GM13976 (cell line): Measurements from ENCODE around the gene SORBS1.

ENCODE experiments used
- DNase-seq: peaks from one replicate; pipeline ENCODE4 v3.0.0; 2012; ENCODE audit warnings: low spot score
- CTCF ChIP-seq: IDR thresholded peaks from 2 replicates; pipeline ENCODE4 v1.5.1; 2012; ENCODE audit warnings: borderline replicate concordance, mild to moderate bottlenecking; ENCODE audit not compliant: insufficient read depth; ENCODE audit errors: extremely low read depth, missing control alignments, control extremely low read depth
- in situ Hi-C: fragments of 300-500 bp; cut with MboI; formaldehyde crosslinking; loops from one replicate; pipeline ENCODE4 v1.12.0; 2022; ENCODE audit warnings: low sequenced_read_pairs, mixed read lengths, inconsistent platforms; ENCODE audit not compliant: unreplicated experiment

Gene SORBS1

DNA sequence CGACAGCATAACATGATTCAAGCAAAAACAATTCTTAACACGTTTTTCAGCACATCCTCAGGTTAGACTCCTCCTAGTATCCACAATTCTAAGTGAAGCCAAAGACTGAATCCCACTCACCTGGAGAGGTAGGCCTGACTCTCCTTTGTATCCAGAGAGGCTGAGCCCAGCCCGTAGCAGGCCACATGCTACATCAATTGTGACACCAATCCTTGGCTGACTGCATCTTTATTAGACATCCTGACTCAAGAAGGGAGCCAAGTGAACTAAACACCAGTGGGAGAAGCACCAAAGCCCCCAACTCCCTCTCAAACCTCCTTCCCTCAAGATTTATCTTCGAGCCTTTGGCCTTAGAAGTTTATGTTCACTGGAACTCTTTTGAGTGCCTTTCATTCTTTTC is 144.9 kb downstream of the SORBS1 start:
- DNase-seq, result no peak
- no peak for TF ChIP-seq CTCF
- in situ Hi-C loops, result no loop called here

- no peak for TF ChIP-seq CTCF
- DNase-seq, result no peak
- in situ Hi-C loops, result no loop called here
Measured at GRCh38 chr10:95415621-95416031, 145.5 kb downstream of the SORBS1 start.

DNA sequence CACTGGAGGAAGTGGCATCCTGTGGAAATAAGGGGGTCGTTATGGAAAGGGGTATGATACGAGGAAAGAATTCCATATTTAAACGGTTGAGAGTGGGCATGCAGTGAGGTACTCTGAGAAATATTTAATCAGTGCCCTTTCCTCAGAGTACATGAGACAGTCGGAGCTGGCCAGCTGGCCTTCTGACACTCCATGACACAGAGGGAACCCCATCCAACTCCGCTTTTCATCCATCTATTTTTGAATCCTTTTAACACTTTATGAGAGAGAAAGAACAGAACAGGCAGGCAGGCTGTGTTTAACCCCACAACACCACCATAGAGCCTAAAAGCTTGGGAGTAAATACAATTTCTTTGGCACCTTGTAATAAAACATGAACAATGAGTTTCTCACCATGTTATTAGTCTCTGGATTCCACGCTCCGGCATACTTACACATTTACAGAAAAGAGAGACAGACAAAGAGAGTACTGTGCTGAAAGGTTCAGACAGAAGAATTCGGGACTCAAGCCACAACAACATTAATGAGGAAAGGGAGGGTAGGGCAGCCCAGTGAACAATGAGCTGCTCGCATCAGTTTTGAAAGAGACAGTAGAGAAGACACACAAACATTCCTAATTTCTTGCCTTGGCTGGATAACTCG is 146.2 kb downstream of the SORBS1 start:
- TF ChIP-seq CTCF, result no peak
- DNase-seq, result no peak
- in situ Hi-C loops, result no loop called here

GRCh38 chr10:95414016-95414830 is 146.9 kb downstream of the SORBS1 start:
- TF ChIP-seq CTCF, result no peak
- DNase-seq, result no peak
- in situ Hi-C loops, result no loop called here

DNA sequence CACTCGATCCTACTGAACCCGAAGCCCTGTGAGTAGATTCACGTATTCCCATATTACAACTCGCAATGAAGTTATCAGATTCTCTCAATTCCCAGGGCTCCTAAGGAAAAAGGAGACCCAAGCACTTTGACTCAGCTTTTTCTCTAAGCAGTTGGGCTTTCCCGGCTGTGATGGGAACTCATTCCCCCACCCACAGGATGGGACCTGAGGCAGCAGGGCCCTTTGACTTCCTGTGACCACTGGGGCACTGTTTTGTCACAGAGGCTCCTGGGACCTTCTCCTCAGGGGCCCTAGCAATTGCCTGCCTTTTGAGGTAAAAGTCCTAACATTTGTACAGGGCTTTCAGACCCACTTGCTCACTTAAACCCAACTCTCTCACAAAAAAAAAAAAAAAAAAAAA is 147.6 kb downstream of the SORBS1 start:
- DNase-seq, result no peak
- in situ Hi-C loops, result no loop called here
- no peak for TF ChIP-seq CTCF

DNA sequence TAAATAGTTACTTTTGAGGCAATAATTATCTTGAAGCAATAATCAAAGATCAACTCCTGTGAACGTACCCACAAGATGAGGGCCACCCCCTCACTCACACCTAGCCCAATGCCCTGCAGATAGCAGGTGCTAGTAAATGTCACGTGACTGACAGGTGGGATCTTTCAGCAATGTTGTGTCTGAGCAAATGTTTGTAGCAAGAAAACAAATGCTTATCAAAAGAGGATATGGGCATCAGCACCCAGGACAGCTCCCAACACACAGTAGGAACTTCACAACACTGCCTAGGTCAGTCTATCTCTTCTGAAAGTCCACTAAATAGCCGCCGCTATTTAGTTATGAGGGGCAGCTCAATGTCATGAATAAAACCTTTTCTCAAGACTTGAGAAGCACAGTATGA is 149.5 kb downstream of the SORBS1 start:
- TF ChIP-seq CTCF, result no peak
- in situ Hi-C loops, result no loop called here
- no peak for DNase-seq
